ENCODE measurements around the gene ITPR1. TPM values are rescaled to one million over a fixed set of nuclear protein-coding genes. Genes with fewer than 3 reads are reported as not detected.

ITPR1 gene
- total RNA-seq, 3 donors from 2014 or later = 10.7 to 80.2 (median 20.7) TPM

DNA sequence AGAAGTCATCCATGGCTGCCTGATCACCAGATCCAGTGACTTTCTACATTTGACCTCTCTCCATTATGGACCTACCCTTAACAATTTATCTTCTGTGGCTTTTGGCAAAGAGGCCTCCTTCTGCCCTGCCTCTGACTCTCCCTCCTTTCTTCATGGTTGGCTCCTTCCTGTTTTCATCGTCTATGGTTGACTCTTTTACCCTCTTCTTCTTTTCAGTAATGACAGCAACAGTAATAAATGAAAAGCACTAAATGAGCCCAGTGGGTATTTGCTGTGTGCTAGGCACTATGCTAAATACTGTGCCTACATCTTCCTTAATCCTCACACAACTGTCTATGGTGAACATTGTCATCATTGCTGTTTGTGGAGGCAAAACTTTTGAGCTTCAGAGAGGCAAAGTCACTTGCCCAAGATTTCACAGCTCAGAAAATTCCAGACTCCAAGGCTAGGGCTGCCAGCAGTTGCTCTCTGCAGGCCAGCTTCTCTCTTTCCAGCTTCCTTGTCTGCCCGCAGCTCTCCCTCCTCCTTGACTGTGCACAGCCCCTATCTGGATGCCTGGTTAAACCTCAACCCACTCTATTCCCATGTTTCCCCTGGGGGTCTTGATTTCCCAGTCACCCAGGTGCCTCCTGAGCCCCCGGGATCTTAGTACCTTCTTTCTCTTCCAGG, 24.6 kb downstream of the ITPR1 start:
- Histone ChIP-seq H3K9me3 (no peaks in the 10 kb centered on the region), H3K4me3 (no peak overlapping the region), H3K36me3 (ENCODE audit: low read depth) (no peaks in the 10 kb centered on the region), H3K4me1 (ENCODE audit: low read depth) (no peaks in the 10 kb centered on the region)
- TF ChIP-seq, protein P1, sequence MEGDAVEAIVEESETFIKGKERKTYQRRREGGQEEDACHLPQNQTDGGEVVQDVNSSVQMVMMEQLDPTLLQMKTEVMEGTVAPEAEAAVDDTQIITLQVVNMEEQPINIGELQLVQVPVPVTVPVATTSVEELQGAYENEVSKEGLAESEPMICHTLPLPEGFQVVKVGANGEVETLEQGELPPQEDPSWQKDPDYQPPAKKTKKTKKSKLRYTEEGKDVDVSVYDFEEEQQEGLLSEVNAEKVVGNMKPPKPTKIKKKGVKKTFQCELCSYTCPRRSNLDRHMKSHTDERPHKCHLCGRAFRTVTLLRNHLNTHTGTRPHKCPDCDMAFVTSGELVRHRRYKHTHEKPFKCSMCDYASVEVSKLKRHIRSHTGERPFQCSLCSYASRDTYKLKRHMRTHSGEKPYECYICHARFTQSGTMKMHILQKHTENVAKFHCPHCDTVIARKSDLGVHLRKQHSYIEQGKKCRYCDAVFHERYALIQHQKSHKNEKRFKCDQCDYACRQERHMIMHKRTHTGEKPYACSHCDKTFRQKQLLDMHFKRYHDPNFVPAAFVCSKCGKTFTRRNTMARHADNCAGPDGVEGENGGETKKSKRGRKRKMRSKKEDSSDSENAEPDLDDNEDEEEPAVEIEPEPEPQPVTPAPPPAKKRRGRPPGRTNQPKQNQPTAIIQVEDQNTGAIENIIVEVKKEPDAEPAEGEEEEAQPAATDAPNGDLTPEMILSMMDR (IDR thresholded peaks at IDR 0.05) = no peak
- ATAC-seq = no peak
- intact Hi-C loops (cut with DNase I, micrococcal nuclease) = no loop called here
- no peak for DNase-seq

DNA sequence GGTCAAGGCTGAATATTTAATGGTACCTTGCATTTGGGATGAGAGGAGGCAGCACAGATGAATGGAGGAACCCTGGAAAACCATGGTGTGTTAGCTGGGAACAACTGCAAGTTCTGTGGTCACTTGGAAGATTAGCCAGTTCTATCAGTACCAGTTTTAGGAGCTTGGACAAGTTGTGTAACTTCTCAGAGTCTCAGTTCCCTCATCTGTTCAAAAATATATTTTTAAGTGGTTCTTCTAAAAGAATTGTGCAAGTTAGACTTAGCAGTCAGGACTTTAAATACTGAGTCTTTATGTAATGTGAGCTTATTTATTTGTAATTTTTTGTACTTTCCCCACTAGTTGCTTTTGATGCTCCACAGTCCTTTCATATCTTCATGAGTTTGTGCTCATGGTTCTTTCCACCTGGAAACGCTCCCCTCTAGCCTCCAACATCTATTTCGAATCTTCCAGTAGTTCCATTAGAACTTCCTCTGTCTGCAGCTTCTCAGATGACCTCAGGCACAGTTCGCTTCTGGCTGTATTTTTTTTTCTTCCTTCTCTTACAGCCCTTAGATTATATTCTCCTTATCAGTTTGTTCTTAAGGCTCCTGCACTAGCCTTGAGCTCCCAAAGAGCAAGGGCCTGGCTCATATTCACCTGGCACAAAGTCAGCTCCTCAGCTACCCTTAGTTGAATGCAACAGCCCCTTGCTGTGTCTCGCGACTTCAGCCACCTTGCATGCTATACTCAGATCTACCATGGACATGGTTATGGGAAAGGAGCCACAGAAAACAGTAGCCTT, 27.1 kb downstream of the ITPR1 start:
- Histone ChIP-seq H3K36me3 (ENCODE audit: low read depth) (no peaks in the 10 kb centered on the region), H3K4me3 (no peak overlapping the region), H3K4me1 (ENCODE audit: low read depth) (no peaks in the 10 kb centered on the region), H3K9me3 (no peaks in the 10 kb centered on the region)
- ATAC-seq (no peak), DNase-seq (no peak)
- TF ChIP-seq, protein P1 (IDR thresholded peaks at IDR 0.05) = no peak
- intact Hi-C loops (cut with DNase I, micrococcal nuclease) = no loop called here

DNA sequence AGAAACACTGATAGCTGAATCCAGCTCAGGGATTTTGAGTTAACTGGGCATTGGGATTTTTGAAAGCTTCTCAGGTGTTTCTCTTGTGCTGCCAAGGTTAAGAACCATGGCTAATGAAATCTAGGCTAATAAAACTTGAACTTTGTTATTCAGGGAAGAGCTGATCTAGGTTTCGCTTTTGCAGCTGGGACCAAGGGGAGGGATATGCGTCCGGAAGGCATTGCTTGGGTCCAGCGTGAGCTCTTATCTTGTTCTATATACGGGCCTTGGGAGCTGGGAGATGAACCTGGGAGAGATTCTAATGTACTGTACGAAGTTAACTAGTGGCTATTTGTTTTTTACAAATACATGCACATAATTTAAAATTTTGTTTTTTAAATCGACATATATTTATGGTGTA, 29.8 kb downstream of the ITPR1 start:
- TF ChIP-seq, protein P1 (IDR thresholded peaks at IDR 0.05) = no peak
- Histone ChIP-seq H3K4me3 (no peak overlapping the region), H3K9me3 (no peaks in the 10 kb centered on the region), H3K36me3 (ENCODE audit: low read depth) (no peaks in the 10 kb centered on the region), H3K4me1 (ENCODE audit: low read depth) (no peaks in the 10 kb centered on the region)
- peak; percentile 36 for ATAC-seq
- intact Hi-C loops (cut with DNase I, micrococcal nuclease) = no loop called here
- no peak for DNase-seq

DNA sequence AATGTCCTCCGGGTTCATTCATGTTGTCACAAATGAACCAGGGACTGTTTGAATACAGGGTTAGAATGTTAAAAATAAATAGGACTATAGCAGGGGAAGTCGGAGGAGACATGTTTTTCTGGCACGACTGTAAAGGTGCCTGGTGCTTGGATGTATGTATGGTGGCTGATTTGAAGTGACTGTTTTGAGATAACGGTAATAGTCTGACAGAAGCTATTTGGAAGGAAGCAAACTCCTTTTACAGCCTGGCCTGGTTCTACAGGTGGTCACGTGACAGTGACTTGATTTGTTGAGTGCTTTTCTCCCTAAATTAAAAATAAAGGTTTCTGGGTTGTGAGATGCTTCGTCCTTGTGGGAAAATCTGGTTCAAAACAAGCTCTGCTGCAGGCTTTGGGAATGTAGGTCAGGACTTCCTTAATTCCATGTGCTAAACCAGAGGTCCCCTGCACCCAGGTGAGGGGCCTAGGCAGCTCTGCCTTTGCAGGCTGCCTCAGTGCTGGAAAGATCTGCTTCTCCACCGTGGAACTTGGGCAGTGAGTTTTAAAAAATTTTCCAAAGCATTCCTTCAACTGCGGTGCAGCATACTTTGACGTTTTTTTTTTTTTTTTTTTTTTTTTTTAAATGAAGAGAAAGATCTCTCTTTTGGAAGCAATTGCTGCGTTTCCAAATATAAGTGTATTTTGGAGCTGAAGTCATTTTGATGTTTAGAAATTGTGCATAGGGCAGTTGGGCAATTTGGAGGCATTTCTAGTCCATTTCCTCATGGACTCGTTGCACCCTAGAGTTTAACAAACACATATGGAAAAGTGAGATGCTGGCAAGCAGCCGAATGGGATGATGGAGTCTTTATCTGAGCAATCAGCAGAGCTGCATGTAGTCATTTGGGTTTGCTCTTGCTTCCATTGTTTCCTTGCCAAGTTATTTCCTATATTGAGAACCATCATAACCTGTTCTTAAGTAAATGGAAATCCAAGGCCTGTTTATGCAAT, 30.9 kb downstream of the ITPR1 start:
- ATAC-seq = peak; percentile 50
- no peaks in the 10 kb centered on the region for H3K4me1 ChIP-seq (ENCODE audit: low read depth)

More for the DNA sequence above, 30.9 kb downstream of the ITPR1 start:
- TF ChIP-seq, protein P1 (IDR thresholded peaks at IDR 0.05) = no peak
- intact Hi-C loops (cut with DNase I, micrococcal nuclease) = no loop called here
- no peaks in the 10 kb centered on the region for H3K36me3 ChIP-seq (ENCODE audit: low read depth)
- H3K9me3 ChIP-seq = no peaks in the 10 kb centered on the region
- DNase-seq = peak in 1 of 3 donors; percentile 23
- H3K4me3 ChIP-seq = no peak overlapping the region
